ENCODE data around the gene SLC12A8.

SLC12A8 gene

DNA sequence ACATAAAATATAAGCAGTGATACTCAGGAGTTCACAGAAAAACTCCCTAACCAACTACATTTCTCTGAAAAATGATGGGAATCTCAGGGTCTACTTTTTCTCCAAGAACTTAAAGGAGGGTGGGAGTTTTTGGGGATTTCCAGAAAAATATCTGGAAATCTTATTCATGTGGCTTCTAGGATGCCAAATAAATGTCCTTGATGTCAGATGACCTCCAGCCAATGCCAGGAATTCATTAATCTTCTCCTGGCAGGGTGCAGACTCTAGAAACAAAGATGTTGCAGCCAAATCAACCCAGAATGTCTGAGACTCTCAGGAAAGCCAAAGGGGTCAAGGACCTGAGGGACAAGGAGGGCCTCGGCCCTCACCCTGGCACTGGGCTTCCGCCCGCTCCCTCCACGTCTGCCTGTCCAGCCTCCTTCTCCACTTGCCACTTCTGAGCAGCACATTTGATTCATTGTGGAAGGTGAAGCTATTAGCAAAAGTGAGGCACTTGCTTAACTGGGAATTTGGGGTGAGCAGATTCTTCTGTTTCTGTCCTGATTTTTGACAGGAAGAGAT is 94.8 kb downstream of the SLC12A8 start:
- WGBS, 2 donors (ENCODE audit: extremely low coverage in 2 of 2, insufficient read length in 2 of 2, insufficient replicate concordance in 1 of 2): no CpG with 5 or more reads among the region's 4 CpGs
- Histone ChIP-seq H4K8ac (ENCODE audit: low read depth, low read length) (no peak overlapping the region), H3K9ac (ENCODE audit: low read depth, low read length, poor library complexity) (no peak overlapping the region), H3K4ac (ENCODE audit: low read length) (no peak overlapping the region), H2AK5ac (ENCODE audit: low read depth, low read length) (no peak overlapping the region), H2AFZ (ENCODE audit: low read length) (no peak overlapping the region), H3K27me3 (ENCODE audit: control insufficient read depth in 3 of 3, insufficient read depth in 3 of 3, low read depth in 1 of 3, low read length in 3 of 3) (no peaks in the 10 kb centered on the region), H3K36me3 (replicated peaks in 1 of 2; ENCODE audit: control insufficient read depth in 2 of 2, insufficient read depth in 2 of 2, low read length in 2 of 2) (no peaks in the 10 kb centered on the region), H3K27ac (replicated peaks; ENCODE audit: low read length) (no peak overlapping the region), H3K4me3 (ENCODE audit: low read length in 2 of 2) (no peak overlapping the region), H3K4me2 (ENCODE audit: insufficient read depth, low read length, poor library complexity, severe bottlenecking) (no peak overlapping the region), H2BK5ac (ENCODE audit: low read length) (no peak overlapping the region), H2BK15ac (ENCODE audit: low read length) (no peak overlapping the region), H2BK12ac (ENCODE audit: low read length) (no peak overlapping the region), H3K79me1 (ENCODE audit: low read depth, low read length) (no peaks in the 10 kb centered on the region), H2BK120ac (ENCODE audit: low read depth, low read length) (no peak overlapping the region), H3K18ac (ENCODE audit: low read length) (no peak overlapping the region), H3K23ac (ENCODE audit: low read depth, low read length, poor library complexity) (no peak overlapping the region), H4K91ac (ENCODE audit: low read depth, low read length, poor library complexity) (no peak overlapping the region), H3K4me1 (ENCODE audit: control insufficient read depth in 2 of 2, insufficient read depth in 1 of 2, low read depth in 1 of 2, low read length in 2 of 2) (peaks cover 31 to 42% of the 10 kb centered on the region in 2 donors), H3K9me3 (replicated peaks in 1 of 2; ENCODE audit: control insufficient read depth in 2 of 2, insufficient read depth in 1 of 2, low read depth in 1 of 2, low read length in 2 of 2) (no peaks in the 10 kb centered on the region), H3K14ac (ENCODE audit: low read length) (no peak overlapping the region)
- no peak for DNase-seq (ENCODE audit: low spot score)

DNA sequence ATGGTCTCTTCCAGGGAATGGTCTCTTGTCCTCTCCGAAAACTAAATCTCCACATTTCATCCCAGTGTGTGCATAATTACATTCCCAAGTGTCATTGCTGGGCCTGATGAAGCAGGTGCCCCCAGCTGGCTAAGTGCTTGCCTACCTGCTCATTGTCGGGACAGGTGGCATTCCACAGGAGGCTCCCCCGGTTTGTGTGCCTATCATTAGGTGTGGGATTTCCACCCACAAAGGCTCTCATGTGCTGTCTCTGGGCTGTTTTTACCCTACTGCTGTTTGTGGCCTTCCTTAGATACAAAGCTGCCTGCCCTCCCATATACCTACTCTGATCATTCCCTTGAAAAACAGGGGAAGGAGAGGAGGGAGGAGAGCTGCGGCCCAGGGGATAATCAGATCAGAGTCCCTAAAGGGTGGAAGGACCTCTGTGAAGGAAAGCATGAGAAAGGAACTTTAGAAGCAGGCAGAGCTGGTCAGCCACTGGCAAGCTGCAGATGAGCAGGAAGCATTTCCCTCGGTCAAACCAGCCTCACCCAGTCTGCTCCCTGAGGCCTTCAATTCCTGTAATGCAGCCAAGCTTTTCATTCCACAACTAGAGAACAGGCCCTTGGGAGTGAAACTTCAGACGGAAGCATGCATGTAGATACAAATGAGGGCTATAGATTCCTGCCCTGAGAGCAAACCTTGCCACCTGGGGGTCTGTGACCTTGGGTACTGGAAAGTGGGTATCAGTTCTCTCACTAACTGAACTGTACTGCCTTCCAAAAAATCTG is 96.1 kb downstream of the SLC12A8 start:
- no peak overlapping the region for H3K4me2 ChIP-seq (ENCODE audit: insufficient read depth, low read length, poor library complexity, severe bottlenecking)
- H3K9me3 ChIP-seq (replicated peaks in 1 of 2; ENCODE audit: control insufficient read depth in 2 of 2, insufficient read depth in 1 of 2, low read depth in 1 of 2, low read length in 2 of 2): no peaks in the 10 kb centered on the region
- H3K36me3 ChIP-seq (replicated peaks in 1 of 2; ENCODE audit: control insufficient read depth in 2 of 2, insufficient read depth in 2 of 2, low read length in 2 of 2): no peaks in the 10 kb centered on the region
- no peaks in the 10 kb centered on the region for H3K27me3 ChIP-seq (ENCODE audit: control insufficient read depth in 3 of 3, insufficient read depth in 3 of 3, low read depth in 1 of 3, low read length in 3 of 3)
- H3K23ac ChIP-seq (ENCODE audit: low read depth, low read length, poor library complexity): no peak overlapping the region
- H2BK15ac ChIP-seq (ENCODE audit: low read length): no peak overlapping the region
- no peak overlapping the region for H2BK12ac ChIP-seq (ENCODE audit: low read length)
- H3K27ac ChIP-seq (replicated peaks; ENCODE audit: low read length): no peak overlapping the region
- H2BK5ac ChIP-seq (ENCODE audit: low read length): no peak overlapping the region
- peak overlapping the region; percentile 50 for H3K18ac ChIP-seq (ENCODE audit: low read length)
- WGBS, 2 donors (ENCODE audit: extremely low coverage in 2 of 2, insufficient read length in 2 of 2, insufficient replicate concordance in 1 of 2): no CpG with 5 or more reads among the region's 6 CpGs
- H3K4me1 ChIP-seq (ENCODE audit: control insufficient read depth in 2 of 2, insufficient read depth in 1 of 2, low read depth in 1 of 2, low read length in 2 of 2): peaks cover 28 to 34% of the 10 kb centered on the region in 2 donors
- no peak overlapping the region for H3K4me3 ChIP-seq (ENCODE audit: low read length in 2 of 2)
- H3K79me1 ChIP-seq (ENCODE audit: low read depth, low read length): no peaks in the 10 kb centered on the region
- H2BK120ac ChIP-seq (ENCODE audit: low read depth, low read length): no peak overlapping the region
- H3K14ac ChIP-seq (ENCODE audit: low read length): no peak overlapping the region
- no peak overlapping the region for H3K4ac ChIP-seq (ENCODE audit: low read length)
- no peak for DNase-seq (ENCODE audit: low spot score)
- no peak overlapping the region for H3K9ac ChIP-seq (ENCODE audit: low read depth, low read length, poor library complexity)
- H4K91ac ChIP-seq (ENCODE audit: low read depth, low read length, poor library complexity): no peak overlapping the region
- H2AK5ac ChIP-seq (ENCODE audit: low read depth, low read length): peak overlapping the region; percentile 23
- peak overlapping the region; percentile 47 for H2AFZ ChIP-seq (ENCODE audit: low read length)
- no peak overlapping the region for H4K8ac ChIP-seq (ENCODE audit: low read depth, low read length)

DNA sequence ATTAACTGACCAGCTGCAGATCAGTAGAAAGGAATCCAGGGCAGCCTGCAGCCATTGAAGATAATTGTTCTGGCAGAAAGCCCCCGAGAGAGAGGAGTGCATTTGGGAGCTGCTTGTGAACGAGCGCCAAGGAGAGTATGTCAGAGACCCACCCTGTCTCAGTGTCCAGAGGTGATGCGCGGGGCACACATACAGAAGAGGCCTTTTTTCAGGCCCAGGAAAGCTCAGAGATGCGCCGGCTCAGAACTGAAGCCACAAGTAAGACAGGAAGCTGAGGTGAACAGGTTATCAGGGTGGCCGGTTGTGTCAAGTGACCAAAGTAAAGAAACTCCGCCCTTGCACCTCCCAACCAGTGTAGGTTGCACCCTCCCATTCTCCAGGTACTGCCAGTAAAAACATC is 96.9 kb downstream of the SLC12A8 start:
- Histone ChIP-seq H3K4me1 (ENCODE audit: control insufficient read depth in 2 of 2, insufficient read depth in 1 of 2, low read depth in 1 of 2, low read length in 2 of 2) (peaks cover 25 to 27% of the 10 kb centered on the region in 2 donors), H2AFZ (ENCODE audit: low read length) (no peak overlapping the region), H2BK15ac (ENCODE audit: low read length) (no peak overlapping the region), H2BK12ac (ENCODE audit: low read length) (no peak overlapping the region), H2AK5ac (ENCODE audit: low read depth, low read length) (no peak overlapping the region), H3K9ac (ENCODE audit: low read depth, low read length, poor library complexity) (no peak overlapping the region), H3K14ac (ENCODE audit: low read length) (no peak overlapping the region), H3K79me1 (ENCODE audit: low read depth, low read length) (no peaks in the 10 kb centered on the region), H2BK120ac (ENCODE audit: low read depth, low read length) (no peak overlapping the region), H3K27ac (replicated peaks; ENCODE audit: low read length) (no peak overlapping the region), H3K27me3 (ENCODE audit: control insufficient read depth in 3 of 3, insufficient read depth in 3 of 3, low read depth in 1 of 3, low read length in 3 of 3) (no peaks in the 10 kb centered on the region), H3K23ac (ENCODE audit: low read depth, low read length, poor library complexity) (no peak overlapping the region), H4K8ac (ENCODE audit: low read depth, low read length) (no peak overlapping the region), H3K4me3 (ENCODE audit: low read length in 2 of 2) (no peak overlapping the region), H4K91ac (ENCODE audit: low read depth, low read length, poor library complexity) (no peak overlapping the region), H3K4ac (ENCODE audit: low read length) (no peak overlapping the region), H3K4me2 (ENCODE audit: insufficient read depth, low read length, poor library complexity, severe bottlenecking) (no peak overlapping the region), H3K18ac (ENCODE audit: low read length) (peak overlapping the region; percentile 62), H3K36me3 (replicated peaks in 1 of 2; ENCODE audit: control insufficient read depth in 2 of 2, insufficient read depth in 2 of 2, low read length in 2 of 2) (no peaks in the 10 kb centered on the region), H3K9me3 (replicated peaks in 1 of 2; ENCODE audit: control insufficient read depth in 2 of 2, insufficient read depth in 1 of 2, low read depth in 1 of 2, low read length in 2 of 2) (no peaks in the 10 kb centered on the region), H2BK5ac (ENCODE audit: low read length) (no peak overlapping the region)
- no peak for DNase-seq (ENCODE audit: low spot score)
- no CpG with 5 or more reads among the region's 9 CpGs for WGBS, 2 donors (ENCODE audit: extremely low coverage in 2 of 2, insufficient read length in 2 of 2, insufficient replicate concordance in 1 of 2)

DNA sequence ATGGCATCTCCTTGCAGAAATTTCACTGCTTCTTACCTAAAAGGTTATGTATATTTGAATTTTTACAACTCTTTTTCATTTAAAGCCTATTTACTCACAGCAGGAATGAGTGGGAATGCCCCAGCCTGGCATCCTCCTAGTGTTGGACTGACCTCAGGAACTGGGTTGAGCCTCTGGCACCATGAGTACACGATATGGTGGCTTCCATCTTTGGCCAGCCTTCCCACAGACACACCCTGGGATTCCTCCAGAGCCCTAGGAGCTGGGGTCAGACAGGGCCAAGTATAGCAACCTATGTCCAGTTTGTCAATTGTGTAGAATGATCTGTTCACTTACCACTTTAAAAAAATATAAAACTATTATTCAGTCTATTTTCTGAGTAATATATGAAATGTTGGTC is 99.6 kb downstream of the SLC12A8 start:
- no peak overlapping the region for H2AK5ac ChIP-seq (ENCODE audit: low read depth, low read length)
- H4K8ac ChIP-seq (ENCODE audit: low read depth, low read length): no peak overlapping the region
- no peak overlapping the region for H3K14ac ChIP-seq (ENCODE audit: low read length)
- no peak overlapping the region for H3K9ac ChIP-seq (ENCODE audit: low read depth, low read length, poor library complexity)
- peaks cover 0 to 6% of the 10 kb centered on the region in 2 donors for H3K36me3 ChIP-seq (replicated peaks in 1 of 2; ENCODE audit: control insufficient read depth in 2 of 2, insufficient read depth in 2 of 2, low read length in 2 of 2)
- H3K18ac ChIP-seq (ENCODE audit: low read length): no peak overlapping the region
- H3K4ac ChIP-seq (ENCODE audit: low read length): no peak overlapping the region
- no peaks in the 10 kb centered on the region for H3K79me1 ChIP-seq (ENCODE audit: low read depth, low read length)
- no peak overlapping the region for H2AFZ ChIP-seq (ENCODE audit: low read length)
- no peak for DNase-seq (ENCODE audit: low spot score)
- no peak overlapping the region for H3K4me3 ChIP-seq (ENCODE audit: low read length in 2 of 2)
- WGBS, 2 donors (ENCODE audit: extremely low coverage in 2 of 2, insufficient read length in 2 of 2, insufficient replicate concordance in 1 of 2): no CpG with 5 or more reads among the region's 1 CpG
- H3K4me1 ChIP-seq (ENCODE audit: control insufficient read depth in 2 of 2, insufficient read depth in 1 of 2, low read depth in 1 of 2, low read length in 2 of 2): peaks cover 13 to 16% of the 10 kb centered on the region in 2 donors
- no peak overlapping the region for H4K91ac ChIP-seq (ENCODE audit: low read depth, low read length, poor library complexity)
- H3K27me3 ChIP-seq (ENCODE audit: control insufficient read depth in 3 of 3, insufficient read depth in 3 of 3, low read depth in 1 of 3, low read length in 3 of 3): no peaks in the 10 kb centered on the region
- H3K27ac ChIP-seq (replicated peaks; ENCODE audit: low read length): no peak overlapping the region
- no peak overlapping the region for H3K23ac ChIP-seq (ENCODE audit: low read depth, low read length, poor library complexity)
- no peak overlapping the region for H2BK120ac ChIP-seq (ENCODE audit: low read depth, low read length)
- no peak overlapping the region for H2BK12ac ChIP-seq (ENCODE audit: low read length)
- H3K4me2 ChIP-seq (ENCODE audit: insufficient read depth, low read length, poor library complexity, severe bottlenecking): no peak overlapping the region
- no peak overlapping the region for H2BK5ac ChIP-seq (ENCODE audit: low read length)
- no peak overlapping the region for H2BK15ac ChIP-seq (ENCODE audit: low read length)
- no peaks in the 10 kb centered on the region for H3K9me3 ChIP-seq (replicated peaks in 1 of 2; ENCODE audit: control insufficient read depth in 2 of 2, insufficient read depth in 1 of 2, low read depth in 1 of 2, low read length in 2 of 2)

Measured in neuronal stem cell (in vitro differentiated cells).